D721Med (cell line): ENCODE measurements around the gene SELENOS.

Source experiments
- DNase-seq: peaks from one replicate; pipeline ENCODE4 v3.0.0; 2011; ENCODE audit warnings: low spot score; ENCODE audit not compliant: insufficient read length
- FAIRE-seq: peaks from 2 replicates; lab custom pipeline; 2011; peaks lifted over from hg19 to GRCh38; lab: Jason Lieb, UNC
- CTCF ChIP-seq: IDR thresholded peaks from 2 replicates; pipeline ENCODE4 v1.5.1; 2012; ENCODE audit warnings: mild to moderate bottlenecking, control low read depth; ENCODE audit not compliant: insufficient read depth; ENCODE audit errors: missing control alignments

Gene SELENOS

GRCh38 chr15:101322854-101323477 is 45.7 kb upstream of the SELENOS start:
- TF ChIP-seq CTCF = no peak
- no peak for DNase-seq
- FAIRE-seq = no peak

GRCh38 chr15:101322016-101322695 is 44.9 kb upstream of the SELENOS start:
- FAIRE-seq (no peak), DNase-seq (no peak)
- no peak for TF ChIP-seq CTCF

GRCh38 chr15:101320501-101321052 is 43.3 kb upstream of the SELENOS start:
- TF ChIP-seq CTCF = no peak
- DNase-seq (peak; percentile 70), FAIRE-seq (peak; percentile 51)

- no peak for DNase-seq
- no peak for FAIRE-seq
- TF ChIP-seq CTCF = no peak
These were observed 41.6 kb upstream of the SELENOS start for GRCh38 chr15:101318839-101319238.

GRCh38 chr15:101318147-101318819 is 41.0 kb upstream of the SELENOS start:
- TF ChIP-seq CTCF = no peak
- DNase-seq (no peak), FAIRE-seq (no peak)

GRCh38 chr15:101317336-101317872 is 40.1 kb upstream of the SELENOS start:
- no peak for FAIRE-seq
- no peak for DNase-seq
- TF ChIP-seq CTCF = no peak
